IMR-90 (cell line): Measurements from ENCODE around the gene ARMC5. TPM values are rescaled to one million over a fixed set of nuclear protein-coding genes. Genes with fewer than 3 reads are reported as not detected.
"Not testable (repeated sequence)": the region's sequence is repeated elsewhere in the genome, so short reads cannot be mapped to it uniquely, and the experiment has no call there.

ENCODE experiments used
- ATAC-seq: fragments of 200-7000 bp; cut with Tn5 transposase; 2 replicates; pipeline ENCODE4 v1.9.1; 2020; ENCODE audit warnings: low read depth, mild to moderate bottlenecking, moderate library complexity
- BruUV-seq: library from RNA; stranded (reverse); fragments of 400-500 nt; replicated peaks from 2 replicates; lab custom pipeline; 2021; lab: Mats Ljungman, UMichigan
- CTCF ChIA-PET: fragments of 300-600 bp; formaldehyde crosslinking; extraction: SDS; loops from one replicate; lab custom pipeline; 2021; ENCODE audit warnings: antibody characterized with exemption; lab: Yijun Ruan, JAX
- POLR2A ChIA-PET: fragments of 300-600 bp; sonication (Branson Sonifier 250); formaldehyde crosslinking; loops from one replicate; lab custom pipeline; 2022; ENCODE audit warnings: antibody characterized with exemption; ENCODE audit not compliant: unreplicated experiment; lab: Charles Lee
- DNase-seq: peaks from one replicate; pipeline ENCODE4 v3.0.0; 2013
- H2AFZ ChIP-seq: replicated peaks from 2 replicates; pipeline ENCODE3; 2013; ENCODE audit warnings: low read length, mild to moderate bottlenecking; ENCODE audit not compliant: poor library complexity
- H2AK5ac ChIP-seq: 2 replicates; pipeline ENCODE4 v1.6.1; 2013; ENCODE audit warnings: low read depth, low read length, inconsistent platforms
- H2AK9ac ChIP-seq: replicated peaks from 2 replicates; pipeline ENCODE3; 2013; ENCODE audit warnings: mild to moderate bottlenecking, low read depth, low read length, moderate library complexity; ENCODE audit not compliant: poor library complexity
- H2BK120ac ChIP-seq: 2 replicates; pipeline ENCODE4 v1.6.1; 2013; ENCODE audit warnings: low read depth, low read length, inconsistent platforms
- H2BK15ac ChIP-seq: 3 replicates; pipeline ENCODE4 v1.6.1; 2013; ENCODE audit warnings: low read depth, low read length, inconsistent platforms
- H2BK20ac ChIP-seq: 2 replicates; pipeline ENCODE4 v1.6.1; 2013; ENCODE audit warnings: low read depth, mild to moderate bottlenecking, inconsistent platforms, low read length, moderate library complexity
- H2BK5ac ChIP-seq: 2 replicates; pipeline ENCODE4 v1.6.1; 2013; ENCODE audit warnings: mild to moderate bottlenecking, low read depth, low read length, inconsistent platforms; ENCODE audit not compliant: poor library complexity, severe bottlenecking
- H3K14ac ChIP-seq: replicated peaks from 2 replicates; pipeline ENCODE4 v1.6.1; 2013; ENCODE audit warnings: low read depth, low read length, inconsistent platforms
- H3K18ac ChIP-seq: 2 replicates; pipeline ENCODE4 v1.6.1; 2013; ENCODE audit warnings: low read depth, low read length, control low read depth
- H3K23ac ChIP-seq: 2 replicates; pipeline ENCODE4 v1.6.1; 2013; ENCODE audit warnings: low read depth, low read length, inconsistent platforms
- H3K27ac ChIP-seq: 2 replicates; pipeline ENCODE4 v1.5.1; 2013; ENCODE audit warnings: mild to moderate bottlenecking, control low read depth, low read length; ENCODE audit not compliant: insufficient read depth
- H3K27me3 ChIP-seq: 2 replicates; pipeline ENCODE4 v1.6.1; 2013; ENCODE audit warnings: low read length; ENCODE audit not compliant: control insufficient read depth, insufficient read depth
- H3K36me3 ChIP-seq: 2 replicates; pipeline ENCODE4 v1.6.1; 2013; ENCODE audit warnings: low read length, mixed read lengths; ENCODE audit not compliant: control insufficient read depth, insufficient read depth
- H3K4ac ChIP-seq: 2 replicates; pipeline ENCODE4 v1.6.1; 2013; ENCODE audit warnings: low read depth, low read length, inconsistent platforms
- H3K4me1 ChIP-seq: 2 replicates; pipeline ENCODE4 v1.6.1; 2013; ENCODE audit warnings: low read length, mixed read lengths; ENCODE audit not compliant: control insufficient read depth, insufficient read depth
- H3K4me2 ChIP-seq: 2 replicates; pipeline ENCODE4 v1.6.1; 2013; ENCODE audit warnings: low read depth, mild to moderate bottlenecking, control low read depth, low read length, moderate library complexity
- H3K4me3 ChIP-seq: 2 replicates; pipeline ENCODE4 v1.5.1; 2013; ENCODE audit warnings: low read depth, mild to moderate bottlenecking, control low read depth, low read length, moderate library complexity; ENCODE audit not compliant: insufficient read depth
- H3K56ac ChIP-seq: 2 replicates; pipeline ENCODE4 v1.6.1; 2013; ENCODE audit warnings: low read length, inconsistent platforms; ENCODE audit not compliant: insufficient read depth; ENCODE audit errors: extremely low read depth
- H3K79me1 ChIP-seq, 2 experiments: 2 replicates each; pipeline ENCODE4 v1.6.1; 2013; ENCODE audit warnings: low read length in 2 of 2, inconsistent platforms in 1 of 2, low read depth in 1 of 2
- H3K9ac ChIP-seq: 2 replicates; pipeline ENCODE4 v1.6.1; 2013; ENCODE audit warnings: low read depth, low read length, control low read depth
- H3K9me1 ChIP-seq: 2 replicates; pipeline ENCODE4 v1.6.1; 2013; ENCODE audit warnings: low read length, inconsistent platforms; ENCODE audit not compliant: insufficient read depth
- H3K9me3 ChIP-seq: 2 replicates; pipeline ENCODE4 v1.6.1; 2013; ENCODE audit warnings: low read length; ENCODE audit not compliant: control insufficient read depth, insufficient read depth
- H4K20me1 ChIP-seq: 2 replicates; pipeline ENCODE4 v1.6.1; 2013; ENCODE audit warnings: low read length, inconsistent platforms; ENCODE audit not compliant: insufficient read depth
- H4K5ac ChIP-seq: 2 replicates; pipeline ENCODE4 v1.6.1; 2013; ENCODE audit warnings: mild to moderate bottlenecking, low read depth, low read length, control low read depth
- H4K8ac ChIP-seq, 2 experiments: 2 replicates each; pipeline ENCODE4 v1.6.1; 2013; ENCODE audit warnings: low read depth in 2 of 2, low read length in 2 of 2, control low read depth in 1 of 2, inconsistent platforms in 1 of 2
- H4K91ac ChIP-seq: 2 replicates; pipeline ENCODE4 v1.6.1; 2013; ENCODE audit warnings: low read depth, low read length, inconsistent platforms; ENCODE audit not compliant: insufficient read depth
- WGBS, 2 experiments: methylation state at CpG; one replicate each; pipeline versions ENCODE4 v1.1.5 to v1.1.7; 2013; ENCODE audit warnings: missing lambda C conversion rate in 2 of 2; ENCODE audit not compliant: insufficient read length in 1 of 2; ENCODE audit errors: extremely low coverage in 2 of 2; 5-methylcytosine and 5-hydroxymethylcytosine counted together
- dilution Hi-C: fragments of 300-500 bp; cut with HindIII; formaldehyde crosslinking; loops from one replicate; pipeline ENCODE4 v1.14.3; 2018; ENCODE audit warnings: low sequenced_read_pairs; ENCODE audit not compliant: unreplicated experiment
- in situ Hi-C: fragments of 300-500 bp; cut with MboI; formaldehyde crosslinking; loops from 3 replicates; pipeline ENCODE4 v1.14.3; 2019; ENCODE audit warnings: low sequenced_read_pairs, inconsistent platforms, mixed read lengths
- intact Hi-C: fragments of 100-400 bp; cut with micrococcal nuclease; formaldehyde crosslinking; loops from 2 replicates; pipeline ENCODE4 v1.10.0; 2022
- polyA plus RNA-seq, 3 experiments: library from polyadenylated mRNA; depleted of rRNA; stranded (reverse); fragments of >200 nt; gene quantifications; 2 replicates each; pipeline ENCODE4 v1.2.3, GENCODE V29; 2012; ENCODE audit warnings: low replicate concordance in 1 of 3
- total RNA-seq: library from RNA; depleted of rRNA; stranded (reverse); fragments of >200 nt; gene quantifications from 2 replicates; pipeline ENCODE4 v1.2.3, GENCODE V29; 2012

The ARMC5 gene
- total and polyA plus RNA-seq, 2 of the 4 experiments (the other 2 are of a cell fraction), result 2.3 to 7.5 TPM

DNA sequence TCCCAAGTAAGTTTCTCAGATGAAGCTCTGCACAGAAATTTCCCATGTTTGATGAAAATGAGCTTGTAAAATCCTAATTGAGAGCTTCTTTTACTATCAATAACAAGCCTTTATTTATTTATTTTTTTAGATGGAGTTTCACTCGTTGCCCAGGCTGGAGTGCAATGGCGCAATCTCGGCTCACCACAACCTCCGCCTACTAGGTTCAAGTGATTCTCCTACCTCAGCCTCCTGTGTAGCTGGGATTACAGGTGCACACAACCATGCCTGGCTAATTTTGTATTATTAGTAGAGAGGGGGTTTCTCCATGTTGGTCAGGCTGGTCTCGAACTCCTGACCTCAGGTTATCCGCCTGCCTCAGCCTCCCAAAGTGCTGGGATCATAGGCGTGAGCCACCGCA is 44.3 kb downstream of the ARMC5 start:
- H3K9me3 ChIP-seq, H3K27ac ChIP-seq, H3K18ac ChIP-seq, H3K23ac ChIP-seq, H4K8ac ChIP-seq, H2BK120ac ChIP-seq, H2AK9ac ChIP-seq, BruUV-seq, H2AFZ ChIP-seq, dilution Hi-C loops, H3K4me2 ChIP-seq, H2BK15ac ChIP-seq, H4K5ac ChIP-seq, H3K9ac ChIP-seq, H2BK20ac ChIP-seq, H3K4me3 ChIP-seq, H3K56ac ChIP-seq, H3K4me1 ChIP-seq, H3K14ac ChIP-seq, ATAC-seq, H4K91ac ChIP-seq, H3K4ac ChIP-seq, H2AK5ac ChIP-seq, DNase-seq, H3K27me3 ChIP-seq, CTCF ChIA-PET, H2BK5ac ChIP-seq: not testable (repeated sequence)
- intact Hi-C loops, result loop anchor here (10.0 kb wide), 1 partner anchor 59 kb away; the partner anchor contains the start of gene ZNF843
- WGBS, 2 experiments, result 97% methylated on average over 4 of the region's 8 CpGs; no CpG with 5 or more reads in 1 of the 2 experiments
- H3K79me1 ChIP-seq, result peaks cover 30 to 80% of the 10 kb centered on the region in 2 experiments
- H3K9me1 ChIP-seq, result peaks cover 17% of the 10 kb centered on the region
- H4K20me1 ChIP-seq, result peaks cover 13% of the 10 kb centered on the region; the same call in 1 of the 2 replicates
- peaks cover 33% of the 10 kb centered on the region for H3K36me3 ChIP-seq
- in situ Hi-C loops, result loop anchor here (10.0 to 25.0 kb wide), 2 partner anchors 59 to 209 kb away; partner anchors contain the start of gene ZNF843
- POLR2A ChIA-PET, result interaction anchor here (0.6 kb wide), 2 partner anchors 13 to 281 kb away, joined by 3 to 7 read pairs; no protein-coding TSS in a partner anchor
